HCT116 (cell line): Measurements from ENCODE around the gene GEMIN2. TPM values are rescaled to one million over a fixed set of nuclear protein-coding genes. Genes with fewer than 3 reads are reported as not detected.

Experiments used
- ATAC-seq: fragments of 200-7000 bp; cut with Tn5 transposase; 2 replicates; pipeline ENCODE4 v1.9.1; 2020; ENCODE audit warnings: mild to moderate bottlenecking, moderate library complexity
- BruUV-seq: library from RNA; stranded (reverse); fragments of 400-500 nt; replicated peaks from 2 replicates; lab custom pipeline; 2021; lab: Mats Ljungman, UMichigan
- CTCF ChIA-PET: fragments of 300-600 bp; sonication (Branson Sonifier 250); formaldehyde crosslinking; loops from one replicate; lab custom pipeline; 2021; ENCODE audit warnings: antibody characterized with exemption; lab: Charles Lee
- POLR2A ChIA-PET: fragments of 300-600, 350-600 bp; sonication (Branson Sonifier 250); formaldehyde crosslinking; loops from one replicate; lab custom pipeline; 2021; ENCODE audit warnings: antibody characterized with exemption; lab: Charles Lee
- RAD21 ChIA-PET, 2 experiments: fragments of 300-600 bp; sonication (Branson Sonifier 250); formaldehyde crosslinking; loops; one replicate each; lab custom pipeline; 2023; ENCODE audit warnings: low total read pairs in 2 of 2; ENCODE audit not compliant: uncharacterized antibody in 2 of 2, unreplicated experiment in 2 of 2, low non-redundant PET in 1 of 2; lab: Charles Lee
- DNase-seq: peaks from one replicate; pipeline ENCODE4 v3.0.0-alpha.2; 2010; ENCODE audit warnings: low read depth, low spot score
- H2AFZ ChIP-seq: fragments of 200-600 bp; shearing (Covaris generic), sonication (generic); 2 replicates; pipeline ENCODE4 v1.6.1; 2017; ENCODE audit warnings: low read depth, mixed run types, mixed read lengths, antibody characterized with exemption, low read length; ENCODE audit not compliant: poor library complexity, severe bottlenecking
- H3K27ac ChIP-seq: 2 replicates; pipeline ENCODE4 v1.5.1; 2012; ENCODE audit warnings: low read depth, low read length
- H3K27me3 ChIP-seq: fragments of 200-600 bp; sonication (generic); 2 replicates; pipeline ENCODE4 v1.6.1; 2016; ENCODE audit warnings: mixed run types, low read length, mixed read lengths; ENCODE audit not compliant: insufficient read depth
- H3K36me3 ChIP-seq, 2 experiments: fragments of 200-500 bp in 1 of 2; fragments of 200-600 bp in 1 of 2; sonication (Bioruptor generic) in 1 of 2; sonication (generic) in 1 of 2; 2 replicates each; pipeline versions ENCODE4 v1.5.1 to v1.6.1; 2014 to 2016; ENCODE audit warnings: low read length in 2 of 2, inconsistent platforms in 1 of 2, mixed read lengths in 1 of 2, mixed run types in 1 of 2; ENCODE audit not compliant: insufficient read depth in 2 of 2, control insufficient read depth in 1 of 2
- H3K4me1 ChIP-seq, 2 experiments: fragments of 200-600 bp in 1 of 2; sonication (generic) in 1 of 2; 2 replicates each; pipeline versions ENCODE4 v1.5.1 to v1.6.1; 2012 to 2017; ENCODE audit warnings: low read length in 2 of 2, inconsistent platforms in 1 of 2, mild to moderate bottlenecking in 1 of 2, mixed read lengths in 1 of 2, mixed run types in 1 of 2, moderate library complexity in 1 of 2; ENCODE audit not compliant: insufficient read depth in 2 of 2, control insufficient read depth in 1 of 2
- H3K4me2 ChIP-seq: fragments of 200-600 bp; sonication (generic); 2 replicates; pipeline ENCODE4 v1.6.1; 2017; ENCODE audit warnings: mixed run types, low read length, mixed read lengths
- H3K4me3 ChIP-seq, 2 experiments: fragments of 200-600 bp in 1 of 2; sonication (generic) in 1 of 2; replicated peaks in 1 of 2; 2 replicates each; pipeline ENCODE4 v1.5.1; 2011 to 2016; ENCODE audit warnings: low read length in 2 of 2, control low read depth in 1 of 2, low read depth in 1 of 2, mild to moderate bottlenecking in 1 of 2, mixed read lengths in 1 of 2, mixed run types in 1 of 2
- H3K79me2 ChIP-seq: fragments of 200-600 bp; sonication (generic); 2 replicates; pipeline ENCODE4 v1.6.1; 2017; ENCODE audit warnings: mild to moderate bottlenecking, mixed run types, low read length, moderate library complexity, mixed read lengths; ENCODE audit not compliant: insufficient read depth
- H3K9ac ChIP-seq: fragments of 200-600 bp; sonication (generic); 2 replicates; pipeline ENCODE4 v1.6.1; 2016; ENCODE audit warnings: low read length, mixed read lengths
- H3K9me2 ChIP-seq: fragments of 200-600 bp; sonication (generic), shearing (Covaris generic); 2 replicates; pipeline ENCODE4 v1.6.1; 2017; ENCODE audit warnings: mixed run types, mild to moderate bottlenecking, moderate library complexity; ENCODE audit not compliant: insufficient read depth
- H3K9me3 ChIP-seq, 2 experiments: fragments of 200-500 bp in 1 of 2; fragments of 200-600 bp in 1 of 2; sonication (Bioruptor generic) in 1 of 2; sonication (generic) in 1 of 2; 2 replicates each; pipeline ENCODE4 v1.6.1; 2014 to 2017; ENCODE audit warnings: low read length in 2 of 2, mixed read lengths in 2 of 2, inconsistent platforms in 1 of 2, low read depth in 1 of 2, mild to moderate bottlenecking in 1 of 2, mixed run types in 1 of 2, moderate library complexity in 1 of 2; ENCODE audit not compliant: control insufficient read depth in 1 of 2, insufficient read depth in 1 of 2
- H4K20me1 ChIP-seq: fragments of 200-600 bp; sonication (generic), shearing (Covaris generic); 2 replicates; pipeline ENCODE4 v1.6.1; 2017; ENCODE audit warnings: mixed run types, mild to moderate bottlenecking, moderate library complexity; ENCODE audit not compliant: insufficient read depth
- EZH2 ChIP-seq: fragments of 200-600 bp; sonication (generic); IDR thresholded peaks from 2 replicates; pipeline ENCODE4 v1.6.1; 2017; ENCODE audit warnings: antibody characterized with exemption, mixed run types
- EZH2phosphoT487 ChIP-seq: fragments of 200-600 bp; IDR thresholded peaks from 2 replicates; pipeline ENCODE4 v1.6.1; 2018; ENCODE audit warnings: antibody characterized with exemption, borderline replicate concordance
- FOSL1 ChIP-seq: IDR thresholded peaks from 2 replicates; pipeline ENCODE4 v1.6.1; 2012; ENCODE audit warnings: low read depth
- JUND ChIP-seq: IDR thresholded peaks from 2 replicates; pipeline ENCODE4 v1.6.1; 2012
- POLR2AphosphoS5 ChIP-seq: IDR thresholded peaks from 2 replicates; pipeline ENCODE4 v1.6.1; 2011; ENCODE audit warnings: mild to moderate bottlenecking, low read depth, low read length, moderate library complexity
- SIN3A ChIP-seq: IDR thresholded peaks from 2 replicates; pipeline ENCODE4 v1.6.1; 2012; ENCODE audit warnings: low read depth
- SP1 ChIP-seq: IDR thresholded peaks from 2 replicates; pipeline ENCODE4 v1.6.1; 2012; ENCODE audit warnings: low read depth
- TCF7L2 ChIP-seq: IDR thresholded peaks from 2 replicates; pipeline ENCODE4 v1.7.0; 2011; ENCODE audit warnings: borderline replicate concordance, inconsistent platforms; ENCODE audit not compliant: insufficient read depth, insufficient read length; ENCODE audit errors: extremely low read depth
- YY1 ChIP-seq: IDR thresholded peaks from 2 replicates; pipeline ENCODE4 v1.6.1; 2011; ENCODE audit warnings: low read length, low read depth, moderate library complexity, mild to moderate bottlenecking; ENCODE audit not compliant: insufficient replicate concordance; ENCODE audit errors: extremely low read depth
- ZFX ChIP-seq: fragments of 450-650 bp; IDR thresholded peaks from 2 replicates; pipeline ENCODE4 v1.6.1; 2017
- ZNF274 ChIP-seq: fragments of 200-500 bp; sonication (Bioruptor generic); IDR thresholded peaks from 2 replicates; pipeline ENCODE4 v1.6.1; 2014; ENCODE audit warnings: mild to moderate bottlenecking, low read depth, low read length, inconsistent platforms
- intact Hi-C: fragments of 100-400 bp; cut with micrococcal nuclease; formaldehyde crosslinking; loops from 2 replicates; pipeline ENCODE4 v1.10.0; 2022
- total RNA-seq: library from RNA; stranded (reverse); gene quantifications from one replicate; pipeline ENCODE4 v1.2.1, GENCODE V29; 2021; ENCODE audit not compliant: unreplicated experiment
- TF ChIP-seq, protein P1 (sequence below), 3 experiments: fragments of 200-600 bp in 1 of 3; sonication (generic) in 1 of 3; IDR thresholded peaks in 2 of 3; conservative IDR thresholded peaks in 1 of 3; 2 replicates each; pipeline ENCODE4 v1.5.1; 2012 to 2017; ENCODE audit warnings: low read depth in 2 of 3, low read length in 2 of 3, antibody characterized with exemption in 1 of 3, borderline replicate concordance in 1 of 3, control low read depth in 1 of 3, mild to moderate bottlenecking in 1 of 3, mixed read lengths in 1 of 3, mixed run types in 1 of 3, moderate library complexity in 1 of 3; ENCODE audit not compliant: insufficient read depth in 1 of 3
- TF ChIP-seq, protein P2 (sequence below): IDR thresholded peaks from 2 replicates; pipeline ENCODE4 v1.6.1; 2012
- TF ChIP-seq, protein P3 (sequence below): IDR thresholded peaks from 2 replicates; pipeline ENCODE4 v1.6.1; 2011; ENCODE audit warnings: mild to moderate bottlenecking, low read length, moderate library complexity; ENCODE audit not compliant: insufficient replicate concordance; ENCODE audit errors: extremely low read depth

Gene GEMIN2
- total RNA-seq, 1 experiment from 2014 or later, result 27.3 TPM

DNA sequence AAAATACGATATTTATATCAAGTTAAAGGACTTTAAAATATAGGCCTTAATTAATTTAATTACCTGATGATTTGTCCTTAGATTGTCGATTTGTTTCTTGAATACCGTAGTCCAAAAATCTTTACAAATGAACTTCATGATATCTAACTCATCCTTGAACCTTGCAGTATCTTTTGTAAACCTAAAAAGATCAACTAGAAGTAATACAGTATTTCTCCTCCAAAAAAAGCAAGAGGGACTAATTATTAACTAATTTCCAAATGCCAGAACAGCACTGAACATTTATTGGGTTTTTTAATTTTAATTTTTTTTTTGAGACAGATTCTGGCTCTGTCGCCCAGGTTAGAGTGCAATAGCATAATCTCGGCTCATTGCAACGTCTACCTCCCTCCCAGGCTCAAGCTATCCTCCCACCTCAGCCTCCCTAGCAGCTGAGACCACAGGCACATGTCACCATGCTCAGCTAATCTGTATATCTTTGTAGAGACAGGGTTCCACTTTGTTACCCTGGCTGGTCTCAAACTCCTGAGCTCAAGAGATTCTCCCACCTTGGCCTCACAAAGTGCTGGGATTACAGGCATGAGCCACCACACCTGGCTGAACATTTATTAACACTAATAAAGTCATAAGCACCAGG, 44.2 kb downstream of the GEMIN2 start:
- ChIA-PET RAD21 (no interaction called here), CTCF (no interaction called here), POLR2A (interaction anchor here (1.5 kb wide), 2 partner anchors 12 kb away, joined by 9 to 11 read pairs; partner anchors contain the start of gene TRAPPC6B)
- DNase-seq, result no peak
- Histone ChIP-seq H2AFZ (no peak overlapping the region), H3K4me3 (no peak overlapping the region), H3K27me3 (no peaks in the 10 kb centered on the region), H3K9me2 (no peaks in the 10 kb centered on the region), H3K4me2 (no peak overlapping the region), H3K9ac (no peak overlapping the region), H3K9me3 (no peaks in the 10 kb centered on the region), H3K27ac (no peak overlapping the region), H4K20me1 (no peaks in the 10 kb centered on the region), H3K4me1 (no peaks in the 10 kb centered on the region), H3K79me2 (peaks cover 8% of the 10 kb centered on the region), H3K36me3 (peaks cover 8 to 21% of the 10 kb centered on the region in 2 experiments; a peak in 2 of 4 replicates)
- intact Hi-C loops, result no loop called here
- no TSS peak for BruUV-seq
- ATAC-seq, result no peak
- TF ChIP-seq, protein P1, sequence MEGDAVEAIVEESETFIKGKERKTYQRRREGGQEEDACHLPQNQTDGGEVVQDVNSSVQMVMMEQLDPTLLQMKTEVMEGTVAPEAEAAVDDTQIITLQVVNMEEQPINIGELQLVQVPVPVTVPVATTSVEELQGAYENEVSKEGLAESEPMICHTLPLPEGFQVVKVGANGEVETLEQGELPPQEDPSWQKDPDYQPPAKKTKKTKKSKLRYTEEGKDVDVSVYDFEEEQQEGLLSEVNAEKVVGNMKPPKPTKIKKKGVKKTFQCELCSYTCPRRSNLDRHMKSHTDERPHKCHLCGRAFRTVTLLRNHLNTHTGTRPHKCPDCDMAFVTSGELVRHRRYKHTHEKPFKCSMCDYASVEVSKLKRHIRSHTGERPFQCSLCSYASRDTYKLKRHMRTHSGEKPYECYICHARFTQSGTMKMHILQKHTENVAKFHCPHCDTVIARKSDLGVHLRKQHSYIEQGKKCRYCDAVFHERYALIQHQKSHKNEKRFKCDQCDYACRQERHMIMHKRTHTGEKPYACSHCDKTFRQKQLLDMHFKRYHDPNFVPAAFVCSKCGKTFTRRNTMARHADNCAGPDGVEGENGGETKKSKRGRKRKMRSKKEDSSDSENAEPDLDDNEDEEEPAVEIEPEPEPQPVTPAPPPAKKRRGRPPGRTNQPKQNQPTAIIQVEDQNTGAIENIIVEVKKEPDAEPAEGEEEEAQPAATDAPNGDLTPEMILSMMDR (IDR thresholded peaks at IDR 0.05 in 2 of 3, conservative IDR thresholded peaks at IDR 0.05 in 1 of 3; ENCODE audit: borderline replicate concordance in 1 of 3, insufficient read depth in 1 of 3, low read depth in 2 of 3, low read length in 2 of 3), result no peak
- TF ChIP-seq JUND (no peak), POLR2AphosphoS5 (no peak), ZFX (no peak), YY1 (no peak)

DNA sequence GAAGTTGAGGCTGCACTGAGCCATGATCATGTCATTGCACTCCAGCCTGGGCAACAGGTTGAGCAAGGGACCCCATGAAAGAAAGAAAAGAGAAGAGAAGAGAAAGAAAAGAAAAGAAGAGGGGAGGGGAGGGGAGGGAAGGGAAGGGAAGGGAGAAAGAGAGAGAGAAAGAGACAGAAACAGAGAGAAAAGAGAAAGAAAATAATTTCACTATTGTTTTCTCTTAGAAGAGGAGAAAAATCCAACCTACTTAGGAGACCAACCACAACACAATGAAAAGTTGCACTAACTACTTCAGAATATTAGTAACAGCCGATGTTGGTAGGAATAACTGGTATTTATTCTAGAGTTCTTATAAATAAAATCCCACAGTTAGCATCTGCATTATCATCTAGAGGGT, 46.4 kb downstream of the GEMIN2 start:
- H4K20me1 ChIP-seq, result no peaks in the 10 kb centered on the region
- H3K9ac ChIP-seq, result no peak overlapping the region
- ChIA-PET RAD21 (no interaction called here), CTCF (no interaction called here), POLR2A (interaction anchor here (1.9 kb wide), 1 partner anchor 10 kb away, joined by 8 read pairs; the partner anchor contains the start of gene TRAPPC6B)
- peaks cover 0 to 24% of the 10 kb centered on the region in 2 experiments; a peak in 2 of 4 replicates for H3K36me3 ChIP-seq
- no peaks in the 10 kb centered on the region for H3K9me3 ChIP-seq
- H3K9me2 ChIP-seq, result no peaks in the 10 kb centered on the region
- BruUV-seq, result no TSS peak
- no peaks in the 10 kb centered on the region for H3K4me1 ChIP-seq
- H2AFZ ChIP-seq, result no peak overlapping the region
- H3K4me2 ChIP-seq, result no peak overlapping the region
- peaks cover 16% of the 10 kb centered on the region for H3K79me2 ChIP-seq
- no peak overlapping the region for H3K27ac ChIP-seq
- intact Hi-C loops, result no loop called here
- H3K27me3 ChIP-seq, result no peaks in the 10 kb centered on the region
- no peak overlapping the region for H3K4me3 ChIP-seq
- ATAC-seq, result no peak
- DNase-seq, result no peak
- TF ChIP-seq ZNF274 (no peak), SP1 (no peak), ZFX (no peak), TCF7L2 (no peak), FOSL1 (no peak), EZH2 (no peak), POLR2AphosphoS5 (no peak), EZH2phosphoT487 (no peak), SIN3A (no peak)
- TF ChIP-seq, protein P2, sequence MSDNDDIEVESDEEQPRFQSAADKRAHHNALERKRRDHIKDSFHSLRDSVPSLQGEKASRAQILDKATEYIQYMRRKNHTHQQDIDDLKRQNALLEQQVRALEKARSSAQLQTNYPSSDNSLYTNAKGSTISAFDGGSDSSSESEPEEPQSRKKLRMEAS, result no peak
- TF ChIP-seq, protein P3, sequence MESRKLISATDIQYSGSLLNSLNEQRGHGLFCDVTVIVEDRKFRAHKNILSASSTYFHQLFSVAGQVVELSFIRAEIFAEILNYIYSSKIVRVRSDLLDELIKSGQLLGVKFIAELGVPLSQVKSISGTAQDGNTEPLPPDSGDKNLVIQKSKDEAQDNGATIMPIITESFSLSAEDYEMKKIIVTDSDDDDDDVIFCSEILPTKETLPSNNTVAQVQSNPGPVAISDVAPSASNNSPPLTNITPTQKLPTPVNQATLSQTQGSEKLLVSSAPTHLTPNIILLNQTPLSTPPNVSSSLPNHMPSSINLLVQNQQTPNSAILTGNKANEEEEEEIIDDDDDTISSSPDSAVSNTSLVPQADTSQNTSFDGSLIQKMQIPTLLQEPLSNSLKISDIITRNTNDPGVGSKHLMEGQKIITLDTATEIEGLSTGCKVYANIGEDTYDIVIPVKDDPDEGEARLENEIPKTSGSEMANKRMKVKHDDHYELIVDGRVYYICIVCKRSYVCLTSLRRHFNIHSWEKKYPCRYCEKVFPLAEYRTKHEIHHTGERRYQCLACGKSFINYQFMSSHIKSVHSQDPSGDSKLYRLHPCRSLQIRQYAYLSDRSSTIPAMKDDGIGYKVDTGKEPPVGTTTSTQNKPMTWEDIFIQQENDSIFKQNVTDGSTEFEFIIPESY, result no peak
